MCF 10A (cell line): Measurements from ENCODE around the gene PAX2. TPM values are rescaled to one million over a fixed set of nuclear protein-coding genes. Genes with fewer than 3 reads are reported as not detected.

Experiments used
- BruUV-seq: library from RNA; stranded (reverse); fragments of 400-500 nt; replicated peaks from 2 replicates; lab custom pipeline; 2021; lab: Mats Ljungman, UMichigan
- CTCF ChIA-PET: fragments of 300-600 bp; sonication (Branson Sonifier 250); formaldehyde crosslinking; extraction: SDS; loops from one replicate; lab custom pipeline; 2021; ENCODE audit warnings: antibody characterized with exemption, inconsistent platforms; lab: Yijun Ruan, JAX
- POLR2A ChIA-PET: fragments of 300-600, 350-650 bp; sonication (Branson Sonifier 250); formaldehyde crosslinking; extraction: SDS; loops from one replicate; lab custom pipeline; 2020; ENCODE audit warnings: antibody characterized with exemption, inconsistent platforms; lab: Yijun Ruan, JAX
- DNase-seq: peaks from one replicate; pipeline ENCODE4 v3.0.0-alpha.2; 2018; ENCODE audit not compliant: unreplicated experiment
- H3K27ac Mint-ChIP-seq: one replicate; pipeline ENCODE4 v1.8.0; 2022; ENCODE audit warnings: mild to moderate bottlenecking, low read depth, mixed read lengths; ENCODE audit not compliant: unreplicated experiment
- H3K27me3 Mint-ChIP-seq: one replicate; pipeline ENCODE4 v1.8.0; 2022; ENCODE audit warnings: mixed read lengths; ENCODE audit not compliant: insufficient read depth, unreplicated experiment
- H3K36me3 Mint-ChIP-seq: one replicate; pipeline ENCODE4 v1.8.0; 2022; ENCODE audit warnings: mild to moderate bottlenecking, moderate library complexity, mixed read lengths; ENCODE audit not compliant: insufficient read depth, unreplicated experiment
- H3K4me1 Mint-ChIP-seq: one replicate; pipeline ENCODE4 v1.8.0; 2022; ENCODE audit warnings: mixed read lengths; ENCODE audit not compliant: insufficient read depth, unreplicated experiment
- H3K4me3 Mint-ChIP-seq: one replicate; pipeline ENCODE4 v1.8.0; 2022; ENCODE audit warnings: mild to moderate bottlenecking, moderate library complexity, mixed read lengths; ENCODE audit not compliant: unreplicated experiment
- H3K9me3 Mint-ChIP-seq: one replicate; pipeline ENCODE4 v1.8.0; 2022; ENCODE audit warnings: mixed read lengths; ENCODE audit not compliant: unreplicated experiment
- intact Hi-C: fragments of 100-400 bp; cut with micrococcal nuclease; formaldehyde crosslinking; loops from 2 replicates; pipeline ENCODE4 v1.14.1; 2022
- total RNA-seq: library from RNA; stranded (reverse); gene quantifications from 2 replicates; pipeline ENCODE4 v1.2.3, GENCODE V29; 2022
- TF ChIP-seq, protein P1 (sequence below): fragments of 200-600 bp; IDR thresholded peaks from one replicate; pipeline ENCODE4 v1.8.0; 2022; ENCODE audit warnings: antibody characterized with exemption, mild to moderate bottlenecking; ENCODE audit not compliant: unreplicated experiment

Gene PAX2
- total RNA-seq, 1 experiment from 2014 or later: not detected

DNA sequence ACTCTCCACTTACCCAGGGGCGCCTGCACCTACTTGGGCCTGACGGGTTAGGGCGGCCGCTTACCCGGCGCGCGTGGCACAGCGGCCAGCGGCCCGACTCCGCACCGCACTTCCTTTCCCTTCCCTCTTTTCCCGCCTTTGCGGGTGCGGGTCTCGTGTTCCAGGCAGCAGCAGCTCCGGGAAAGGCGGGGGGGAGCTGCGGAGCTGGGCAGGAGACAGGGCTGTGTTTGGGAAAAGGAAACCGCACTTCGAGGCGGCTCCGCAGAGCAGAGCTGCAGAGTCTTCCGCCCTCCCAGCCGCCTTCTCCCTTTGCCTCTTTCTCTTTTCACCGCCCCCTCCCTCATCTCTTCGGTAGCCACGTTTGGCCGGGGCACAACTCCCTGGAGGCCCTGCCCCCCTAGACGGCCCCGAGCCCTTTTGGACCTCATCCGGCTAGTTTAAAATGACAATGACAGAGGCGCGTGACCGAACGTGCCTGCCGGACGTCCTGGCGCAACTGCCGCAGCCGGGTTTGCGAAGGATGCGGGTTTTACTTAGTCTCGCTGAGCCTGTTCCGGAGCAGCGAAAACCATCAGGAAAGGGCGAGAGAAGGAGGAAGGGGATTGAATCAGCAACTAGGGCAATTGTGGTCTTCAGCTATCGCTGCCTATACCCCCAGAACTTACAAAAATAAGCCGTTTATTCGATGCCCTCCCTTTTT, 7.9 kb upstream of the PAX2 start:
- intact Hi-C loops: no loop called here
- ChIA-PET POLR2A (no interaction called here), CTCF (no interaction called here)
- Mint-ChIP-seq H3K9me3 (no peaks in the 10 kb centered on the region), H3K36me3 (no peaks in the 10 kb centered on the region), H3K27me3 (peaks cover 82% of the 10 kb centered on the region), H3K4me1 (no peaks in the 10 kb centered on the region), H3K27ac (no peak overlapping the region), H3K4me3 (no peak overlapping the region)
- no peak for DNase-seq
- TF ChIP-seq, protein P1, sequence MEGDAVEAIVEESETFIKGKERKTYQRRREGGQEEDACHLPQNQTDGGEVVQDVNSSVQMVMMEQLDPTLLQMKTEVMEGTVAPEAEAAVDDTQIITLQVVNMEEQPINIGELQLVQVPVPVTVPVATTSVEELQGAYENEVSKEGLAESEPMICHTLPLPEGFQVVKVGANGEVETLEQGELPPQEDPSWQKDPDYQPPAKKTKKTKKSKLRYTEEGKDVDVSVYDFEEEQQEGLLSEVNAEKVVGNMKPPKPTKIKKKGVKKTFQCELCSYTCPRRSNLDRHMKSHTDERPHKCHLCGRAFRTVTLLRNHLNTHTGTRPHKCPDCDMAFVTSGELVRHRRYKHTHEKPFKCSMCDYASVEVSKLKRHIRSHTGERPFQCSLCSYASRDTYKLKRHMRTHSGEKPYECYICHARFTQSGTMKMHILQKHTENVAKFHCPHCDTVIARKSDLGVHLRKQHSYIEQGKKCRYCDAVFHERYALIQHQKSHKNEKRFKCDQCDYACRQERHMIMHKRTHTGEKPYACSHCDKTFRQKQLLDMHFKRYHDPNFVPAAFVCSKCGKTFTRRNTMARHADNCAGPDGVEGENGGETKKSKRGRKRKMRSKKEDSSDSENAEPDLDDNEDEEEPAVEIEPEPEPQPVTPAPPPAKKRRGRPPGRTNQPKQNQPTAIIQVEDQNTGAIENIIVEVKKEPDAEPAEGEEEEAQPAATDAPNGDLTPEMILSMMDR: no peak
- BruUV-seq: no TSS peak

DNA sequence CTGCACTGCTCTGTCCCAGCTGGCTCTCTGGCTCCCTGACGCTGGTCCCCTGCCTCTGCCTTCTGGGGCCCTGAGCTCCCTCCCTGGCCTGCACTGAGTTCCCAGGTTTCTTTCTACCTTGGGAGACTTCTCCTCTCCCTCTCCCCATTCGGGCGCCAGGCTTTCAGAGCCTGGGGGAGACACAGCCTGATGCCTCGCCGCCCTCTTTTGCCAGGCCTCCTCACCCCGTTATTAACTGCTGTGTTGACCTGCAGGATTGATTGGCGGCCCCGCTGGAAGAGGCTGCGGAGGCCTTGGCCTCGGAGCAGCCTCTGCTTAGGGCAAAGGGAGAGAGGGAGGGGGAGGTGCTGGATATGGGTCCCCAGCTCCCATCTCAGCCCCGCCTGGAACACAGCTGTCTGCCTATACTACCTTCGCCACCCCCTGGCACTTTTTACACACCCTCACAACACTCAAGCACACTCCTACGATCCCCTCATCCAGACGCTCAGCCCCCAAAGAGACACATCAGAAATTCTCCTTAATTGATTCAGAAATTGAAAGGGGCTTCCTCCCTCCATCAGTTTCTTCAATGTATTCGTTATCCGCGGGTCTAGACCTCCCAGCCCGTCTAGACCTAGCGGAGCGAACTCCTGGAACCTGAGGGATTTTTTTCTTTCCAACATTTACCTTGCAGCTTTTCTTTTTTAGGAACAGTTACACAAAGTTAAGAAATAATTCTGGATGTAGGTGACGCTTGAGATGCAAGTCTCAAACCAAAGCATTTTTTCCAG, 7.1 kb upstream of the PAX2 start:
- DNase-seq: no peak
- Mint-ChIP-seq H3K4me1 (no peaks in the 10 kb centered on the region), H3K27me3 (peaks cover 86% of the 10 kb centered on the region), H3K36me3 (no peaks in the 10 kb centered on the region), H3K9me3 (no peaks in the 10 kb centered on the region), H3K4me3 (no peak overlapping the region), H3K27ac (no peak overlapping the region)
- intact Hi-C loops: no loop called here
- ChIA-PET CTCF (no interaction called here), POLR2A (interaction anchor here (0.7 kb wide), 1 partner anchor 544 kb away, joined by 4 read pairs; no protein-coding TSS in a partner anchor)
- TF ChIP-seq, protein P1: no peak
- BruUV-seq: no TSS peak

DNA sequence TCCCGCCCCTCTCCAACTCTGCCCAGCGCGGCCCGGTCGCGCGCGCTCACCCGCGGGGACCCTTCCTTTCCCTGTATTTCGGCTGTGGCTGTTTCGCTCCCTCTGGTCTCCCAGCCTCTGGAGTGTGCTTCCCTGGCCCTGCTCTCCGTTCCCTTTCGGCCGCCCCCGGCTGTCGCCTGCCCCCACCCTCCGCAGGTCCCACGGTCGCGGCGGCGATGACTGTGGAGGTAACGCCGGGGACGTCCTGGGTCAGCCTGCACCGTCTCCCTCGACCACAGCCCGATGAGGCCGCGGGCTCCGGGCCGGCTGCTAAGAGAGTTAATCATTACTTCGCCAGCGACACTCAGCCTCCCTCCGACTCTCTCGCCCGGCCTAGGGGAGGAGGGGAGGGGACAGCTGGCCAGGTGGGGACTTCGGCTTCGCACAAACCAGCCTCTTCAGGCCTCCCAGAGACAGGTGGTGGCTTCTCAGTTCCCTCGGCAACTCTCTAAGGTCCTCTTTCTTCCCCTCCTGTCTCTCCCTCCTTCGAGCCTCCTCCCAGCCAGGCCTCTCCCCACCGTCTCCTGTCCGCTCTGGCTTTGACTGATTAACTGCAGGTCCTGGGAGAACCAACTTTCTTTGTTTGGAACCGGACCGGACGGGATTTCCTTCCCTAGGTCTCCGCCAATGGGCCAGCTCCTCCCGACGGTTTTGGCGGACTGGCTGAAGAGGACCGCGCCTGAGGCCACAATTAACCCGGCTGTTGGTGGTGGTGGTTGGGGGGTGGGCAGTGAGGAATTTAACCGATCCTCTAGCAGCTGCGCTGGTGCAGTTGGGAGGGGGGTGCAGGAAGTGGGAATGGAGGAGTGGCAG, 5.6 kb upstream of the PAX2 start:
- Mint-ChIP-seq H3K9me3 (no peaks in the 10 kb centered on the region), H3K27ac (no peak overlapping the region), H3K27me3 (peaks cover 93% of the 10 kb centered on the region), H3K36me3 (no peaks in the 10 kb centered on the region), H3K4me1 (no peaks in the 10 kb centered on the region), H3K4me3 (no peak overlapping the region)
- CTCF ChIA-PET: interaction anchor here (1.1 kb wide), 1 partner anchor 11 kb away, joined by 3 read pairs; no protein-coding TSS in a partner anchor
- BruUV-seq: no TSS peak
- TF ChIP-seq, protein P1: no peak
- DNase-seq: no peak
- intact Hi-C loops: loop anchor here (5.0 to 10.0 kb wide), 2 partner anchors 65 to 138 kb away; no protein-coding TSS in a partner anchor
- POLR2A ChIA-PET: interaction anchor here (0.6 kb wide), 1 partner anchor 139 kb away, joined by 4 read pairs; no protein-coding TSS in a partner anchor
